ENCODE data around the gene BRD1.

The BRD1 gene

DNA sequence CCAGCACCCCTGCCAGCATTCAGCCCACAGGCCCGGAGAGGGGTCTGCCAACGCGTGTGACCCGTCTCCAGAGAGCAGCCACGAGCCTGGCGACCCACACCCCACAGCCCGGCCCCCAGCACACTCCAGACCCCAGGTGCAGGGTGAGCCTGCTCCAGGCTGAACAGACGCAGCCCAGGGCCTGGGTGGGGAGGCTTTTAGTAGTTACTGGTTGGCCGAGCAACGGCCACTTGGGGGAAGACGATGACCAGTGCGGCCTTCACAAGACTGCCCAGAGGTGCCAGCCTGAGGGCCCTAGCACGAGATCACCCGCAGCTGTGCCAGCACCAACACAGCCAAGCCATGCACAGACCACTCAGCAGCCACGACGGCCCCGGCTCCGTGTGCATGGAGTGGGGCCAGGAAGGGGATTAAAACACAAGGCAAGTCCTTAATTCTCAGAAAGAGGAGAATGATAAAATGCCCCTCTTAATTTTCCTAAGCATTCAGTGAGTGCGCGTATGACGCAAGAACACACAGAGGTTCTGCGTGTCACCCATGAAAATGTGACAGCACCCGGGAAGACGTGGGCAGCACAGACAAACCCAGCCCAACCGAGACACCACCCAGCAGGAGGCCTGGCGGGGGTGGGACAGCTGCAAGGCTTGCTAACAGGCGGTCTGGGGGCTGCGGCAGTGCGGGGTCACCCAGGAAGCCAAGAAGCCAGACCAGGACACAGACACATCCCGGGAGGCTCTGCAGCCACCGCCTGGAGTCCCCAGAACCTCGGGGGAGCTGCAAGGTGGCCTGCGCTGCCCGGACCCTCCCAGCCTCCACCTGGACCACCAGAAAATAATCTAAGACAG lies 47.6 kb downstream of the BRD1 start:
- Histone ChIP-seq H3K4me3 (replicated peaks; ENCODE audit: insufficient read depth, low read length) (no peak overlapping the region), H3K27me3 (ENCODE audit: insufficient read depth, poor library complexity, severe bottlenecking) (no peaks in the 10 kb centered on the region), H3K27ac (replicated peaks) (no peak overlapping the region)
- TF ChIP-seq POLR2AphosphoS5 (IDR thresholded peaks at IDR 0.05; ENCODE audit: low read depth) = no peak
- TF ChIP-seq, protein P1, sequence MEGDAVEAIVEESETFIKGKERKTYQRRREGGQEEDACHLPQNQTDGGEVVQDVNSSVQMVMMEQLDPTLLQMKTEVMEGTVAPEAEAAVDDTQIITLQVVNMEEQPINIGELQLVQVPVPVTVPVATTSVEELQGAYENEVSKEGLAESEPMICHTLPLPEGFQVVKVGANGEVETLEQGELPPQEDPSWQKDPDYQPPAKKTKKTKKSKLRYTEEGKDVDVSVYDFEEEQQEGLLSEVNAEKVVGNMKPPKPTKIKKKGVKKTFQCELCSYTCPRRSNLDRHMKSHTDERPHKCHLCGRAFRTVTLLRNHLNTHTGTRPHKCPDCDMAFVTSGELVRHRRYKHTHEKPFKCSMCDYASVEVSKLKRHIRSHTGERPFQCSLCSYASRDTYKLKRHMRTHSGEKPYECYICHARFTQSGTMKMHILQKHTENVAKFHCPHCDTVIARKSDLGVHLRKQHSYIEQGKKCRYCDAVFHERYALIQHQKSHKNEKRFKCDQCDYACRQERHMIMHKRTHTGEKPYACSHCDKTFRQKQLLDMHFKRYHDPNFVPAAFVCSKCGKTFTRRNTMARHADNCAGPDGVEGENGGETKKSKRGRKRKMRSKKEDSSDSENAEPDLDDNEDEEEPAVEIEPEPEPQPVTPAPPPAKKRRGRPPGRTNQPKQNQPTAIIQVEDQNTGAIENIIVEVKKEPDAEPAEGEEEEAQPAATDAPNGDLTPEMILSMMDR (IDR thresholded peaks at IDR 0.05; ENCODE audit: insufficient read depth, low read length) = no peak
- TF ChIP-seq SPI1 (IDR thresholded peaks at IDR 0.05; ENCODE audit: borderline replicate concordance, low read depth) = no peak
- TF ChIP-seq, protein P2, sequence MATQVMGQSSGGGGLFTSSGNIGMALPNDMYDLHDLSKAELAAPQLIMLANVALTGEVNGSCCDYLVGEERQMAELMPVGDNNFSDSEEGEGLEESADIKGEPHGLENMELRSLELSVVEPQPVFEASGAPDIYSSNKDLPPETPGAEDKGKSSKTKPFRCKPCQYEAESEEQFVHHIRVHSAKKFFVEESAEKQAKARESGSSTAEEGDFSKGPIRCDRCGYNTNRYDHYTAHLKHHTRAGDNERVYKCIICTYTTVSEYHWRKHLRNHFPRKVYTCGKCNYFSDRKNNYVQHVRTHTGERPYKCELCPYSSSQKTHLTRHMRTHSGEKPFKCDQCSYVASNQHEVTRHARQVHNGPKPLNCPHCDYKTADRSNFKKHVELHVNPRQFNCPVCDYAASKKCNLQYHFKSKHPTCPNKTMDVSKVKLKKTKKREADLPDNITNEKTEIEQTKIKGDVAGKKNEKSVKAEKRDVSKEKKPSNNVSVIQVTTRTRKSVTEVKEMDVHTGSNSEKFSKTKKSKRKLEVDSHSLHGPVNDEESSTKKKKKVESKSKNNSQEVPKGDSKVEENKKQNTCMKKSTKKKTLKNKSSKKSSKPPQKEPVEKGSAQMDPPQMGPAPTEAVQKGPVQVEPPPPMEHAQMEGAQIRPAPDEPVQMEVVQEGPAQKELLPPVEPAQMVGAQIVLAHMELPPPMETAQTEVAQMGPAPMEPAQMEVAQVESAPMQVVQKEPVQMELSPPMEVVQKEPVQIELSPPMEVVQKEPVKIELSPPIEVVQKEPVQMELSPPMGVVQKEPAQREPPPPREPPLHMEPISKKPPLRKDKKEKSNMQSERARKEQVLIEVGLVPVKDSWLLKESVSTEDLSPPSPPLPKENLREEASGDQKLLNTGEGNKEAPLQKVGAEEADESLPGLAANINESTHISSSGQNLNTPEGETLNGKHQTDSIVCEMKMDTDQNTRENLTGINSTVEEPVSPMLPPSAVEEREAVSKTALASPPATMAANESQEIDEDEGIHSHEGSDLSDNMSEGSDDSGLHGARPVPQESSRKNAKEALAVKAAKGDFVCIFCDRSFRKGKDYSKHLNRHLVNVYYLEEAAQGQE (IDR thresholded peaks at IDR 0.05; ENCODE audit: insufficient replicate concordance, low read depth) = no peak
- TF ChIP-seq GABPA (IDR thresholded peaks at IDR 0.05; ENCODE audit: low read depth) = no peak
- no peak for DNase-seq (ENCODE audit: low read depth in 1 of 2, low spot score in 1 of 2)

DNA sequence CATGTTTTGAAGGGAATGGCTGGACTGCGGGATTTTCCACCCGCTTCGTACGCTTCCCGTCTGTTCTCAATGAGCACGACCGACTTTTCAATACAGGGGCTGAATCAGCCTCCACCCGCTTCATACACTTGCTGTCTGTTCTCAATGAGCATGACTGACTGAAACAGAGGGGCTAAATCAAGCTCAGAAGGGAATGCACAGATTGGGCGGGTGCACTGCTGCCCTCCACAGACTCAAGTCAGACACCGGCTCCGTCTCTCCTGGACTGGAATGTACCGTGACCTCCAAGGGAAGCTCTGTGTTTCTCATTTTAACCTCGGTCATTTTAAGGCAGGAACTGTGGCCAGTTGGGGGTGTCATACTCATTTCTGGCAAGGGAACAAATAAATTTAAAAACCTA lies 48.5 kb downstream of the BRD1 start:
- no peak overlapping the region for H3K27ac ChIP-seq (replicated peaks)
- no peak for DNase-seq (ENCODE audit: low read depth in 1 of 2, low spot score in 1 of 2)
- no peak for TF ChIP-seq GABPA (IDR thresholded peaks at IDR 0.05; ENCODE audit: low read depth)
- no peak for TF ChIP-seq POLR2AphosphoS5 (IDR thresholded peaks at IDR 0.05; ENCODE audit: low read depth)
- no peak for TF ChIP-seq SPI1 (IDR thresholded peaks at IDR 0.05; ENCODE audit: borderline replicate concordance, low read depth)
- TF ChIP-seq, protein P2 (IDR thresholded peaks at IDR 0.05; ENCODE audit: insufficient replicate concordance, low read depth) = no peak
- TF ChIP-seq, protein P1 (IDR thresholded peaks at IDR 0.05; ENCODE audit: insufficient read depth, low read length) = no peak

DNA sequence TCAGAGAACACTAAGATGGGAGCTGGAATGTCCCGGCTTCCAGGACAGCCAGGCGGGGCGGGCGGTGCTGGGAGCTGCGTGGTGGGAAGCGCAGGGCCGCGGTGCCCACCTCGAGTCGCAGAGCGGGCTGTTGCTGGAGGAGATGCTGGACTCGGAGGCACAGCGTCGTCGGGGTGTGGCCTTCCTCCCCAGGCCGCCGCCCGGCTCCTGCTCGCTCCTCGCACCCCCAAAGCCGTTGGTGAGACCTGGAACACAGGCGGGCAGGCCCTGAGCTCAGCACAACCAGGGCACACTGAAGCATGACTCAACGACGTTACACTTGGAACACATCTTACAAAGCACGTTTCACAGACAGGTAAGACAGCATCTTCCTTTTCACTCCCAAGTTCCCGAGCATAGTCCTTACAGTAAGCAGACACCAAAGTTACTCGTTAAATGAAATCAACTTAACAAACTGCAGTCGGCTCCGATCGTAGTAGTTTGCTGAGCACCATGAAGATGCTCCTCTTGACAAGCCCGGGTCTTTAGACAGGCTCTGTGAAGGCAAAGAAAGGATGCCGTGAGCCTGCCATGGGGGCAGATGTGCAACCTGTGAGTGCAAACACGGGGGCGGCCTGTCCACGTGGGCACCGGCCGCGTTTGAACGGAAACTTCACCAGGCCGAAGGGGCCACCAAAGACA lies 50.0 kb downstream of the BRD1 start:
- no peaks in the 10 kb centered on the region for H3K27me3 ChIP-seq (ENCODE audit: insufficient read depth, poor library complexity, severe bottlenecking)
- no peak for TF ChIP-seq SPI1 (IDR thresholded peaks at IDR 0.05; ENCODE audit: borderline replicate concordance, low read depth)
- no peak for TF ChIP-seq GABPA (IDR thresholded peaks at IDR 0.05; ENCODE audit: low read depth)
- TF ChIP-seq, protein P2 (IDR thresholded peaks at IDR 0.05; ENCODE audit: insufficient replicate concordance, low read depth) = no peak
- no peak for TF ChIP-seq POLR2AphosphoS5 (IDR thresholded peaks at IDR 0.05; ENCODE audit: low read depth)
- TF ChIP-seq, protein P1 (IDR thresholded peaks at IDR 0.05; ENCODE audit: insufficient read depth, low read length) = no peak
- no peak overlapping the region for H3K27ac ChIP-seq (replicated peaks)
- no peak overlapping the region for H3K4me3 ChIP-seq (replicated peaks; ENCODE audit: insufficient read depth, low read length)
- no peak for DNase-seq (ENCODE audit: low read depth in 1 of 2, low spot score in 1 of 2)

More for the DNA sequence above, 48.5 kb downstream of the BRD1 start:
- Histone ChIP-seq H3K27me3 (ENCODE audit: insufficient read depth, poor library complexity, severe bottlenecking) (no peaks in the 10 kb centered on the region), H3K4me3 (replicated peaks; ENCODE audit: insufficient read depth, low read length) (no peak overlapping the region)
